Activated CD4-positive, alpha-beta T cell treated with anti-CD3 and anti-CD28 coated beads, Interleukin-2, amount 10 ng/mL, durations not matched to agents 24 days and 14 days (primary cell): ENCODE data around the gene PLBD1. TPM values are rescaled to one million over a fixed set of nuclear protein-coding genes. Genes with fewer than 3 reads are reported as not detected.
A peak's percentile ranks its signal among the peaks of the same experiment; 100 is the strongest.

Experiments used
- DNase-seq: peaks from one replicate; pipeline ENCODE4 v3.0.0; 2022
- H3K27ac Mint-ChIP-seq: one replicate; pipeline ENCODE4 v1.8.0; 2022; ENCODE audit warnings: mild to moderate bottlenecking, mixed read lengths
- H3K27me3 Mint-ChIP-seq: one replicate; pipeline ENCODE4 v1.8.0; 2022; ENCODE audit warnings: mixed read lengths
- H3K36me3 Mint-ChIP-seq: one replicate; pipeline ENCODE4 v1.8.0; 2022; ENCODE audit warnings: low read depth, mild to moderate bottlenecking, mixed read lengths
- H3K4me1 Mint-ChIP-seq: one replicate; pipeline ENCODE4 v1.8.0; 2021; ENCODE audit warnings: mixed read lengths
- H3K4me3 Mint-ChIP-seq: one replicate; pipeline ENCODE4 v1.8.0; 2022; ENCODE audit warnings: mild to moderate bottlenecking, moderate library complexity, mixed read lengths
- H3K9me3 Mint-ChIP-seq: one replicate; pipeline ENCODE4 v1.8.0; 2021; ENCODE audit warnings: mixed read lengths
- intact Hi-C: fragments of 100-400 bp; cut with micrococcal nuclease; formaldehyde crosslinking; loops from one replicate; pipeline ENCODE4 v1.15.1; 2023
- total RNA-seq: library from RNA; stranded (reverse); gene quantifications from 2 replicates; pipeline ENCODE4 v1.2.3, GENCODE V29; 2022

Gene PLBD1
- not detected in 2 replicates for total RNA-seq

GRCh38 chr12:14567351-14568162, at the start of gene PLBD1:
Gene PLBD1 (minus strand): TSS chr12:14567883. CDS start chr12:14567696, 187 bp downstream.
- Mint-ChIP-seq H3K4me3 (peak within 1 kb of the TSS; percentile 36), H3K4me1 (no peaks in the 10 kb centered on the region)
- DNase-seq: peak; percentile 57

GRCh38 chr12:14614704-14615121, 47.0 kb upstream of the PLBD1 start:
- DNase-seq: no peak
- Mint-ChIP-seq H3K4me1 (peaks cover 6% of the 10 kb centered on the region), H3K4me3 (no peak overlapping the region), H3K36me3 (no peaks in the 10 kb centered on the region), H3K27ac (no peak overlapping the region), H3K27me3 (peaks cover 8% of the 10 kb centered on the region), H3K9me3 (peaks cover 9% of the 10 kb centered on the region)
- intact Hi-C loops: loop anchor here (5.0 kb wide), 1 partner anchor 377 kb away; no protein-coding TSS in a partner anchor

More at GRCh38 chr12:14567351-14568162, at the start of gene PLBD1:
- Mint-ChIP-seq H3K27ac (no peak within 1 kb of the TSS), H3K9me3 (no peaks in the 10 kb centered on the region), H3K36me3 (no peaks in the 10 kb centered on the region), H3K27me3 (peaks cover 43% of the 10 kb centered on the region)
- intact Hi-C loops: no loop called here

DNA sequence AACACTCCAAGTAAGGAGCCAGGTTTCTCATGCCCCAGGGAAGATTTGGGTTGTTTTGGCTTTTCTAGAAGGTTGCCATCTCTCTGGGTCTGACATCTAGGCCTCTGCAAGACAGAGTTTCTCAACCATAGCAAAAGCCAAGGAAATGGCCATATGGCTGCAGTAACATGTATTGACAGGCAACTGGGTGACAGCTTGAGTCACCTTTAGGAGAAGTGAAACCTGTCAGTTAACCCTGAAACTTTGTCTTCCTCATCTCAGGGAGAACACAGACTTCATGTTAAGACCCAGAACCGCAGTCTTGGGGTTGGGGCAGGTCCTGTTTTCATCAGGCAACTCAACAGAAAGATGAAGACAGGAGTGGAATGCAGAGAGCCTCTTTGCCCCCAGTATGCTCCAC, 46.0 kb upstream of the PLBD1 start:
- intact Hi-C loops: no loop called here
- Mint-ChIP-seq H3K4me3 (no peak overlapping the region), H3K27ac (no peak overlapping the region), H3K9me3 (peaks cover 9% of the 10 kb centered on the region), H3K36me3 (no peaks in the 10 kb centered on the region), H3K27me3 (peaks cover 3% of the 10 kb centered on the region), H3K4me1 (peaks cover 6% of the 10 kb centered on the region)
- no peak for DNase-seq

DNA sequence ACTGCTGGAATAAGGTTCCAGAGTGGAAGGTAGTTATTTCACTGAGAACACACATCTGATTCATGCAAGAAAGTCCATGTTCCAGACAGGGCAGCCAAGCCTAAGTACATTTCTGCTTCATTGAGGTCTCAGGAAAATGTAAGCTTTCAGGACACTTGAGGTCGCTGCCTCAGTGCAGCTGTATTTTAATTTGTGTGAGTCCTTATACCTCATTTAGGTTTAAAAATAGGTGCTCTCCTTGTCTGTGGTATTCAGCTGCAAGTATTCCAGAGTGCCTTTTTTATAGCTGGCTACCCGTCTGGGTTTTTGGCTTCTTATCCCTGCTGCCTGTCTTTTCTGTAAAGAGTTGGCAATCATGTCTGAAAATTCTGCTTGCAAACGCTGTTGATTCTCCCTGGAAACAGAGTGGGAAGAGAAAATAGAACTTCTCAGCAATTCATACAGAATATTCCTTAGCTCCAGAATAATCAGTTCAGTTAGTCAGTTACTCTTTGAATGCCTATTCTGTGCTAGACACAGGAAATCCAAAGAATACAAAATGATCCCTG, 45.3 kb upstream of the PLBD1 start:
- Mint-ChIP-seq H3K27ac (no peak overlapping the region), H3K36me3 (no peaks in the 10 kb centered on the region), H3K4me1 (peaks cover 6% of the 10 kb centered on the region), H3K4me3 (no peak overlapping the region), H3K9me3 (peaks cover 11% of the 10 kb centered on the region), H3K27me3 (peaks cover 3% of the 10 kb centered on the region)
- intact Hi-C loops: no loop called here
- DNase-seq: no peak

DNA sequence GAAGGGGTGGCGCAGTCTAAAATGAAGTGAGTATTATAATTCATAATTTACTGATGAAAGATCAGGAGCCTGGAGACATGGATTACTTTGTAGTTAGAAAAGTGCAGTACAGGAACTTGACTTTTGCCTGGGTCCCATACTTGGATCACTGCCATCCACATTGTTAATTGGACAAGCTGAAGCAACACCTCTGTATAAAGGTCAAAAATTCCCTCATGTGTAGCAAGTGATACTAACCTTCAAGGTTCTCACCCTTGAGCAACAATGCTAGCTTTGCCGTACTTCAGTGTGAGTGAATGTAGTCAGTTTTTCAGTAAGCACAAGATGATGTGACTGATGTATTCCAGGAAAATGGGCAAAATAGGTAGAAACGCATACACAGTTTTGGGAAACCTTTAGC, 44.6 kb upstream of the PLBD1 start:
- no peak for DNase-seq
- Mint-ChIP-seq H3K27me3 (peaks cover 3% of the 10 kb centered on the region), H3K27ac (no peak overlapping the region), H3K4me1 (peaks cover 6% of the 10 kb centered on the region), H3K36me3 (no peaks in the 10 kb centered on the region), H3K9me3 (peaks cover 18% of the 10 kb centered on the region), H3K4me3 (no peak overlapping the region)
- intact Hi-C loops: no loop called here

DNA sequence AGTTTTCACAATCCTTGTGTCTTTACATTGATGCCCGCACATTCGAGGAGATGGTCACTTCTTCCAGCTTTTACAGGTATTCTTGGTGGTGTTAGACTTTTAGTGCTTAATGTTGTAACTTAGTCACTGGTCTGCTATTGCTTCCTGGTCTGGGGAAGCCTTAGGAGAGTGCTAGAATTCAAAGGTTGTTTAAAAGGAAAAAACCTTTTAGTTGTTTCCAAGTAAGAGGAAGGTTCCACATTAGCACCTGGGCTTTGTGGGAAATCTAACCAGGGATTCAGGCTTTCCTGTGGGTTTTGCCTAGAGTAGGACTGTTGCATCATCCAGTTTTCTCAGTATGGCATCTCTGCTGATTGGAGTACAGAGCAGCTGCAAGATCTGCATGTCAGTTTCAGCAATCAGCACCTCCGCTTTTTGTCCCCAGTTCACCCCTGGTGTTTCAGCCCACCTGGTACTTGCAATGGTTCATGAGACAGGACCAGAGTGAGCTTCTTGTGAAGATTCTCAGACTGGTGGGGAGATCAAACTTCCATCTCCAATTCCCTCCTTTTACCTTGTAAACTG, 44.0 kb upstream of the PLBD1 start:
- DNase-seq: no peak
- Mint-ChIP-seq H3K27ac (no peak overlapping the region), H3K36me3 (no peaks in the 10 kb centered on the region), H3K4me1 (peaks cover 6% of the 10 kb centered on the region), H3K9me3 (peaks cover 18% of the 10 kb centered on the region), H3K27me3 (peaks cover 3% of the 10 kb centered on the region), H3K4me3 (no peak overlapping the region)
- intact Hi-C loops: no loop called here

GRCh38 chr12:14607568-14607967, 39.9 kb upstream of the PLBD1 start:
- Mint-ChIP-seq H3K9me3 (peaks cover 31% of the 10 kb centered on the region), H3K27ac (no peak overlapping the region)

DNA sequence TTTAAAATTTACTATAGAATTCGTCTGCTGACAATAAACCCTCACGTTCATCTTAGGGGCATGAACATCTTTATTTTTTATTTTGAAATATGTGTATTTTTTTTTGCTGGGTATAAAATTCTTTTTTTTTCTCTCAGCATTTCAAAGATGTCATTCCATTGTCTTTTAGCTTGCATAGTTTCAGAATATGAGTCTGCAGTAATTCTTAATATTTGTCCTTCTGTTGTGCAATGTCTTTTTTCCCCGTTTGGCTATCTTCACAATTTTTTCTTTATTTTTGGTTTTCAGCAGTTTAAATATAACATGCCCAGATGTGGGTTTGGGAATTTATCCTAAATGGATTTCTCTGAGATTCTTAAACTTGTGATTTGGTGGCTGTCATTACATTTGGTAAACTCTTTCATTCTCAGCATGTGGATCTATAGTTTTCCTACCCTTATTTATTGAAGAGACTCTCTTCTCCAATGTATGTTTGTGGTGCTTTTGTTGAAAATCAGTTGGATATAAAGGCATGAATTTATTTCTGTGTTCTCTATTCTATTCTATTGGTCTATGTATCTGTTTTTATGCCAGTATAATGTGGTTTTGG, 37.8 kb upstream of the PLBD1 start:
- Mint-ChIP-seq H3K4me3 (no peak overlapping the region), H3K4me1 (no peaks in the 10 kb centered on the region)

More at GRCh38 chr12:14607568-14607967, 39.9 kb upstream of the PLBD1 start:
- intact Hi-C loops: no loop called here
- H3K4me3 Mint-ChIP-seq: no peak overlapping the region
- no peaks in the 10 kb centered on the region for H3K36me3 Mint-ChIP-seq
- no peak for DNase-seq
- H3K27me3 Mint-ChIP-seq: peaks cover 5% of the 10 kb centered on the region
- no peaks in the 10 kb centered on the region for H3K4me1 Mint-ChIP-seq

DNA sequence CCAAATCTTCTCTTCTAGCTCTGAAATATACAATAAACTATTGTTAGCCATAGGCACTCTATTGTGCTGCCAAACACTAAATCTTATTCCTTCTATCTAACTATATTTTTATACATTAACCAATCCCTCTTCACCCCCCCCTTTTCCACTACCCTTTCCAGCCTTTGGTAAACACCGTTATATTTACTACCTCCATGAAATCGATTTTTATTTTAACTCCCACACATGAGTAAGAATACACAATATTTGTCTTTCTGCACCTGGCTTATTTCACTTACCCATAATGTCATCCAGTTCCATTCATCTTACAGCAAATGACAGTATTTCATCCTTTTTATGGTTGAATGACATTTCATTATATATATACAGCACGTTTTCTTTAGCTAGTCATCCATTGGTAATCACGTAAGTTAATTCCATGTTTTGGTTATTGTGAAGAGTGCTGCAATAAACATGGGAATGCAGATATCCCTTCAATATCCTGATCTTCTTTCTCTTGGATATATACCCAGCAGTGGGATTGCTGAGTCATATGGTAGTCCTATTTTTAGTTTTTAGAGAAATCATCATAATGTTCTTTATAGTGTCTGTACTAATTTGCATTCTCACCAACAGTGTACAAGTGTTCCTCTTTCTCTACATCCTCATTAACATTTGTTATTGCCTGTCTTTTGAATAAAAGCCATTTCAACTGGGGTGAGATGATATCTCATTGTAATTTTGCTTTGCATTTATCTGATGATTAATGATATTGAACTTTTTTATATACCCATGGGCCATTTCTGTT, 34.2 kb upstream of the PLBD1 start:
- DNase-seq: no peak
- intact Hi-C loops: no loop called here
- peaks cover 12% of the 10 kb centered on the region for H3K27me3 Mint-ChIP-seq
- H3K4me1 Mint-ChIP-seq: no peaks in the 10 kb centered on the region
- H3K27ac Mint-ChIP-seq: no peak overlapping the region
- H3K36me3 Mint-ChIP-seq: no peaks in the 10 kb centered on the region
- peaks cover 24% of the 10 kb centered on the region for H3K9me3 Mint-ChIP-seq
- no peak overlapping the region for H3K4me3 Mint-ChIP-seq

More for the DNA sequence above, 37.8 kb upstream of the PLBD1 start:
- intact Hi-C loops: no loop called here
- Mint-ChIP-seq H3K27me3 (peaks cover 5% of the 10 kb centered on the region), H3K36me3 (no peaks in the 10 kb centered on the region), H3K27ac (no peak overlapping the region), H3K9me3 (peaks cover 29% of the 10 kb centered on the region)
- no peak for DNase-seq

GRCh38 chr12:14597480-14597879, 29.8 kb upstream of the PLBD1 start:
- no peaks in the 10 kb centered on the region for H3K36me3 Mint-ChIP-seq
- H3K4me1 Mint-ChIP-seq: no peaks in the 10 kb centered on the region
- peaks cover 11% of the 10 kb centered on the region for H3K9me3 Mint-ChIP-seq
- intact Hi-C loops: no loop called here
- no peak overlapping the region for H3K27ac Mint-ChIP-seq
- H3K27me3 Mint-ChIP-seq: peaks cover 16% of the 10 kb centered on the region
- no peak overlapping the region for H3K4me3 Mint-ChIP-seq
- DNase-seq: no peak

DNA sequence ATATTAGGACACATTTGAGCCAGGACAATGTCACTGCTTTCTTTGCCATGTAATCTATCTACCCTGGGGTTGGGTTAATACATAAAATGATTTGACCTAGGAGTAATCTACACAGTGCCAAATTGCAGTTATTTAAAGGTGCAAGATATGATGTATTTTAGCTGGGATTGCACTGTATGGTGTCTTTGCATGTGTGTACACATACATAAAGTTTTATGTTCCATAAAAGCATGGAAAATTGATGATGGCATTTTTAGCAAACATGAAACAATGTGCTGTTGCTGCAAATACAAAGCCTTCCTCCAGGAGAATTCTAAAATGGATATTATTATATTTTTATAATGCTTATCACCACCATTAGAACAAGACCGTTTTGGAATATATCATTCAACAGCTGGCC, 24.0 kb upstream of the PLBD1 start:
- Mint-ChIP-seq H3K36me3 (no peaks in the 10 kb centered on the region), H3K4me1 (no peaks in the 10 kb centered on the region), H3K27ac (no peak overlapping the region), H3K27me3 (peaks cover 8% of the 10 kb centered on the region), H3K9me3 (no peaks in the 10 kb centered on the region), H3K4me3 (no peak overlapping the region)
- intact Hi-C loops: no loop called here
- DNase-seq: no peak

DNA sequence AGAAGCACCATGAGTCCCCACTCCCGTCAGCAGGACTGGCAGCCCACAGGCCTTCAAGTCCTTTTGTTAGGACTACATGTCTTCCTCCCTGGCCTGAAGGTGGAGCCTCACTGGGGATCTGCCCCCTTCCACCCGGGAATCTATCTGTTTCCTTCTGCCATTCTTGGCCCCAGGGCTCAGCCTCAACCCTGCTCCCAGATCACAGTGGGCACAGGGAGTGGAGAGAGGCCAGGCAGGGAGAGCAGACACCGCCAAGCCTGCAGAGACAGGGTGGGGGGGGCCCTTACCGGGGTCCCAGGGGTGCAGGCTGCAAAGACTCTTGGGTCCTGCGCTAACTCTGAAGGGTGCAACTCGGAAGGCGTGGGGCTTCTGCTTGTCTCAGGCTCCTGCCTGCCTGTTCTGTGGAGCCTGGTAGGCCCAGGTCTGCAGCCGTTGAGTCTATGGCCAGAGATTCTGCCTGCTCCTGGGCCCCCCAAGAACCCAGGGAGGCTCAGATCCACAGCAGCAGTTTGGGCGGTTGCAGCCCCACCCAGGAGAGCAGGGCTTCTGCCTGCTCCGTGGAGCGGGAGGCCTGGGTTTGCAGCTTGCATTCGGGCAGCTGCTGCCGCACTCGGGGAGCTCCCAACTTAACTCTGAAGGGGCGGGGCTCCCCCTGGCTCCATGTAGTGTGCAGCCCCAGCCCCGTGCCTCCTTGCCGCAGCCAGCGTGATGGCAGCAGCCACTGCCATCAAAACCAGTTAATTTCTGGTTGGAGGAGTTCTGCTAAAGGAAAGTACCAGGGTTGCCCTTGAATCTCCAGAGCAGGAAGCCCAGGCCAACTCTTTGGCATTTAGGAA, 21.7 kb upstream of the PLBD1 start:
- no peak for DNase-seq
- Mint-ChIP-seq H3K9me3 (no peaks in the 10 kb centered on the region), H3K36me3 (no peaks in the 10 kb centered on the region), H3K27me3 (no peaks in the 10 kb centered on the region), H3K4me3 (no peak overlapping the region), H3K4me1 (no peaks in the 10 kb centered on the region), H3K27ac (no peak overlapping the region)
- intact Hi-C loops: no loop called here

DNA sequence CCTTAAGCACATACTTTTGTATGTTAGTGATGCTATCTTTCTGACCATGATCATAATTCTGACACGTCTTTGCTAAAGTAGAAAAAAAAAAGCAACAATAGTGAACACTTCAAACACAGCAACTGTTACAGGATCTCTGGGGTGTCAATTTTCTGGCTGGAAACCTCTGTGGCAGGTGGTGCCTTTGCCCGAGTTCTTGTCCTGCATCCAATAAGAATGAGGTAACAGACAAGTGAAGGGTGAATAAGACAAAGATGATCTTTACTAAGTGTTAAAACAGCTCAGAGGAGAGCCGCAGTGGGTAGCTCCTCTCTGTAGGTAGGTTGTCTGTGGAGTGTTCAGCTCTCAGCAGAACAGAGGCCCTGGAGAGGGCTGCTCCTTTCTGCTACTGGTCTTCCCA, 20.9 kb upstream of the PLBD1 start:
- H3K9me3 Mint-ChIP-seq: no peaks in the 10 kb centered on the region
- DNase-seq: no peak
- no peaks in the 10 kb centered on the region for H3K36me3 Mint-ChIP-seq
- no peaks in the 10 kb centered on the region for H3K27me3 Mint-ChIP-seq
- intact Hi-C loops: no loop called here
- no peak overlapping the region for H3K4me3 Mint-ChIP-seq
- no peaks in the 10 kb centered on the region for H3K4me1 Mint-ChIP-seq
- H3K27ac Mint-ChIP-seq: no peak overlapping the region
